Transverse colon (tissue), 4 donors: Measurements from ENCODE around the gene ITPR2. TPM values are rescaled to one million over a fixed set of nuclear protein-coding genes. Genes with fewer than 3 reads are reported as not detected.
"Not testable (repeated sequence)": the region's sequence is repeated elsewhere in the genome, so short reads cannot be mapped to it uniquely, and the experiment has no call there.

Source experiments
- DNase-seq: peaks from one replicate; pipeline ENCODE4 v3.0.0-alpha.2; 2019
- H3K27ac ChIP-seq, 4 donors: fragments of 200-600 bp; sonication (generic); 2 replicates each; pipeline ENCODE4 v1.5.1; 2016 to 2018; ENCODE audit warnings: inconsistent platforms in 4 of 4
- H3K27me3 ChIP-seq: fragments of 200-600 bp; sonication (generic); 2 replicates; pipeline ENCODE4 v1.5.1; 2017; ENCODE audit warnings: inconsistent platforms
- H3K36me3 ChIP-seq, 4 donors: fragments of 200-600 bp; sonication (generic); 2 replicates each; pipeline ENCODE4 v1.5.1; 2017 to 2019; ENCODE audit warnings: inconsistent platforms in 4 of 4
- H3K4me1 ChIP-seq, 4 donors: fragments of 200-600 bp; sonication (generic); 2 replicates each; pipeline ENCODE4 v1.5.1; 2017 to 2020; ENCODE audit warnings: inconsistent platforms in 4 of 4
- H3K4me3 ChIP-seq, 4 donors: fragments of 200-600 bp; sonication (generic); 1 replicate in 1 of 4; 2 replicates in 3 of 4; pipeline versions ENCODE4 v1.5.1 to v1.6.1; 2017 to 2019; ENCODE audit warnings: inconsistent platforms in 4 of 4
- H3K9me3 ChIP-seq, 2 donors: fragments of 200-600 bp; sonication (generic); 2 replicates each; pipeline ENCODE4 v1.5.1; 2017 to 2019; ENCODE audit warnings: inconsistent platforms in 2 of 2
- CTCF ChIP-seq, 5 experiments: fragments of 200-600 bp in 3 of 5; fragments of 450-650 bp in 2 of 5; sonication (generic) in 3 of 5; IDR thresholded peaks; 1 replicate in 2 of 5; 2 replicates in 3 of 5; pipeline ENCODE4 v1.5.1; 2016 to 2017; ENCODE audit warnings: antibody characterized with exemption in 5 of 5, inconsistent platforms in 3 of 5, mild to moderate bottlenecking in 2 of 5, moderate library complexity in 1 of 5
- EP300 ChIP-seq: sonication (generic); formaldehyde crosslinking; IDR thresholded peaks from one replicate; pipeline ENCODE4 v1.6.1; 2017; ENCODE audit warnings: antibody characterized with exemption, low read depth
- POLR2A ChIP-seq: fragments of 450-650 bp; IDR thresholded peaks from one replicate; pipeline ENCODE4 v1.6.1; 2016; ENCODE audit warnings: antibody characterized with exemption, mild to moderate bottlenecking, moderate library complexity
- POLR2AphosphoS5 ChIP-seq, 3 donors: sonication (generic); formaldehyde crosslinking; IDR thresholded peaks; one replicate each; pipeline ENCODE4 v1.6.1; 2016; ENCODE audit warnings: antibody characterized with exemption in 3 of 3
- WGBS, 2 donors: methylation state at CpG; one replicate each; pipeline ENCODE4 v1.1.5; 2018; ENCODE audit warnings: low coverage in 1 of 2; 5-methylcytosine and 5-hydroxymethylcytosine counted together
- in situ Hi-C, 4 donors: fragments of 200-750 bp; cut with MboI; loops; one replicate each; pipeline versions ENCODE4 v1.15.0 to v1.15.1; 2017; ENCODE audit warnings: low sequenced_read_pairs in 3 of 4, low pct_ligation_motif_present in 1 of 4, low pct_unique_long_range_greater_than_20kb in 1 of 4
- intact Hi-C: fragments of 100-400 bp; cut with DNase I; formaldehyde crosslinking; loops from one replicate; pipeline ENCODE4 v1.15.1; 2023; ENCODE audit warnings: low total_unique reads
- total RNA-seq, 4 donors: library from RNA; depleted of rRNA; stranded (reverse); fragments of >200 nt; gene quantifications; one replicate each; pipeline ENCODE4 v1.1.0, GENCODE V29; 2016

ITPR2 gene
- total RNA-seq, 4 donors from 2014 or later: 29.8 to 60.5 (median 41.2) TPM

GRCh38 chr12:26319511-26319910 is 513.5 kb downstream of the ITPR2 start:
- peaks cover 0 to 4% (median 0%) of the 10 kb centered on the region in 4 donors for H3K4me1 ChIP-seq
- 76 to 90% methylated on average over 2 to 5 of the region's 5 CpGs for WGBS, 2 donors
- H3K9me3 ChIP-seq: no peaks in the 10 kb centered on the region
- H3K27ac ChIP-seq: no peak overlapping the region
- in situ Hi-C loops (no loop called here), intact Hi-C loops (no loop called here)
- no peak overlapping the region for H3K4me3 ChIP-seq
- no peaks in the 10 kb centered on the region for H3K27me3 ChIP-seq
- no peak for DNase-seq
- TF ChIP-seq POLR2A (no peak), POLR2AphosphoS5 (IDR thresholded peaks at IDR 0.05) (no peak), EP300 (no peak), CTCF (IDR thresholded peaks at IDR 0.05) (no peak)
- H3K36me3 ChIP-seq: no peaks in the 10 kb centered on the region

GRCh38 chr12:26318661-26319068 is 514.3 kb downstream of the ITPR2 start:
- intact Hi-C loops (no loop called here), in situ Hi-C loops (no loop called here)
- peaks cover 0 to 5% of the 10 kb centered on the region in 2 donors for H3K9me3 ChIP-seq
- no peak overlapping the region for H3K4me3 ChIP-seq
- DNase-seq: peak; percentile 37
- no peaks in the 10 kb centered on the region for H3K36me3 ChIP-seq
- no peaks in the 10 kb centered on the region for H3K27me3 ChIP-seq
- 68 to 88% methylated on average over 1 to 5 of the region's 5 CpGs for WGBS, 2 donors
- TF ChIP-seq POLR2A (no peak), POLR2AphosphoS5 (IDR thresholded peaks at IDR 0.05) (no peak), CTCF (IDR thresholded peaks at IDR 0.05) (no peak), EP300 (no peak)
- peak overlapping the region in 1 of 4 donors; percentile 4 for H3K27ac ChIP-seq
- H3K4me1 ChIP-seq: peaks cover 0 to 4% (median 0%) of the 10 kb centered on the region in 4 donors

DNA sequence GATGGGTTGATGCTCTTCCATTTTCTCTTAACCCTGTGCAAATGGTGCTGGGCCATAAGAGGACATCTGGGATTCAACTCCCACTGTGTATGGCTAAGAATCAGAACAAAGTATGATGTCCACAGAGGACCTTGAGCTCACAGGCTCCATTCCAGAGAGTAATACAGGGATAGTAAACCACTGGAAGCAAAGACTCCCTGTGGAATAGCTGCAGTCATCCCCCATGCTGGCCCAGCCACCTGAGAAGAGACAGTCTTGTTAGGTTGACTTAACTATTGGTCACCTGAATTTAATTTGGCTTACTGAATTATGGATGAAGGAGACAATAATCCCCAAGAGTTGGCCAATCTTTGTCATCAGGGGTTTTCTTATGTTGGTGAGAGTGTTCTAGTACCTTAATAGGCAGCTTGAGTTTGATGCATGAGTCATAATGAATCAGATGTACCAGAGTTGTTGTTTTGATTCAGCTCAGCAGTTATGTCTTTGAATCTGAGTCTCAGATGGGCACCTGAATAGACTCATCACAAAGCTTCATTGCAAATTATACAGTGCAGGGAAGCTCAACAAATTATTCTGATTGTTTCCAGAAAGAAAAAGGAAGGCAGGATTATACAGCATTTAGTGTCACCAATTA is 514.9 kb downstream of the ITPR2 start:
- Histone ChIP-seq H3K36me3 (no peaks in the 10 kb centered on the region), H3K27me3 (no peaks in the 10 kb centered on the region), H3K27ac (peak overlapping the region in 1 of 4 donors; percentile 4), H3K9me3 (peaks cover 0 to 5% of the 10 kb centered on the region in 2 donors), H3K4me3 (no peak overlapping the region), H3K4me1 (peaks cover 0 to 4% (median 0%) of the 10 kb centered on the region in 4 donors)
- no peak for DNase-seq
- TF ChIP-seq EP300: no peak
- no peak for TF ChIP-seq POLR2A
- no peak for TF ChIP-seq POLR2AphosphoS5 (IDR thresholded peaks at IDR 0.05)
- TF ChIP-seq CTCF (IDR thresholded peaks at IDR 0.05): no peak
- intact Hi-C loops: no loop called here
- in situ Hi-C loops: no loop called here

DNA sequence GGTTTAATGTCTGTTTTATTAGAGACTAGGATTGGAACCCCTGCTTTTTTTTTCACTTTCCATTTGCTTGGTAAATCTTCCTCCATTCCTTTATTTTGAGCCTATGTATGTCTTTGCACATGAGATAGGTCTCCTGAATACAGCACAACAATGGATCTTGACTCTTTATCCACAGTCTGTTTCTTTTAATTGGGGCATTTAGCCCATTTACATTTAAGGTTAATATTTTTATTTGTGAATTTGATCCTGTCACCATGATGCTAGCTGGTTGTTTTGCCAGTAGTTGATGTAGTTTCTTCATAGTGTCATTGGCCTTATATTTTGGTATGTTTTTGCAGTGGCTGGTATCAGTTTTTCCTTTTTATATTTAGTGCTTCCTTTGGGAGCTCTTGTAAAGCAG is 518.9 kb downstream of the ITPR2 start:
- H3K27me3 ChIP-seq, in situ Hi-C loops, intact Hi-C loops: not testable (repeated sequence)

DNA sequence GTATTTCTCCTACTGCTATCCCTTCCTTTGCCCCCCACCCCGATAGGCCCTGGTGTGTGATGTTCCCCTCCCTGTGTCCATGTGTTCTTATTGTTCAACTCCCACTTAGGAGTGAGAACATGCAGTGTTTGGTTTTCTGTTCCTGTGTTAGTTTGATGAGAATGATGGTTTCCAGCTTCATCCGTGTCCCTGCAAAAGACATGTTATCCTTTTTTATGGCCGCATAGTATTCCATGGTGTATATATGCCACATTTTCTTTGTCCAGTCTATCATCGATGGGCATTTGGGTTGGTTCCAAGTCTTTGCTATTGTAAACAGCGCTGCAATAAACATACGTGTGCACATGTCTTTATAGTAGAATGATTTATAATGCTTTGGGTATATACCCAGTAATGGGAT is 522.5 kb downstream of the ITPR2 start:
- in situ Hi-C loops, H3K4me3 ChIP-seq, H3K27ac ChIP-seq, H3K4me1 ChIP-seq, intact Hi-C loops, H3K27me3 ChIP-seq, DNase-seq, H3K36me3 ChIP-seq, H3K9me3 ChIP-seq: not testable (repeated sequence)
- WGBS, 2 donors: 87 to 100% methylated on average over 4 to 6 of the region's 6 CpGs

More for the DNA sequence above, 518.9 kb downstream of the ITPR2 start:
- H3K4me1 ChIP-seq, H3K27ac ChIP-seq, DNase-seq, H3K9me3 ChIP-seq, H3K36me3 ChIP-seq, H3K4me3 ChIP-seq: not testable (repeated sequence)
